Thoracic aorta endothelial cell (primary cell): ENCODE results near the gene NPHP3. TPM values are rescaled to one million over a fixed set of nuclear protein-coding genes. Genes with fewer than 3 reads are reported as not detected.

Experiments
- total RNA-seq: library from RNA; depleted of rRNA; stranded (reverse); fragments of >200 nt; gene quantifications from 2 replicates; pipeline ENCODE4 v1.2.3, GENCODE V29; 2012

NPHP3 gene, protein sequence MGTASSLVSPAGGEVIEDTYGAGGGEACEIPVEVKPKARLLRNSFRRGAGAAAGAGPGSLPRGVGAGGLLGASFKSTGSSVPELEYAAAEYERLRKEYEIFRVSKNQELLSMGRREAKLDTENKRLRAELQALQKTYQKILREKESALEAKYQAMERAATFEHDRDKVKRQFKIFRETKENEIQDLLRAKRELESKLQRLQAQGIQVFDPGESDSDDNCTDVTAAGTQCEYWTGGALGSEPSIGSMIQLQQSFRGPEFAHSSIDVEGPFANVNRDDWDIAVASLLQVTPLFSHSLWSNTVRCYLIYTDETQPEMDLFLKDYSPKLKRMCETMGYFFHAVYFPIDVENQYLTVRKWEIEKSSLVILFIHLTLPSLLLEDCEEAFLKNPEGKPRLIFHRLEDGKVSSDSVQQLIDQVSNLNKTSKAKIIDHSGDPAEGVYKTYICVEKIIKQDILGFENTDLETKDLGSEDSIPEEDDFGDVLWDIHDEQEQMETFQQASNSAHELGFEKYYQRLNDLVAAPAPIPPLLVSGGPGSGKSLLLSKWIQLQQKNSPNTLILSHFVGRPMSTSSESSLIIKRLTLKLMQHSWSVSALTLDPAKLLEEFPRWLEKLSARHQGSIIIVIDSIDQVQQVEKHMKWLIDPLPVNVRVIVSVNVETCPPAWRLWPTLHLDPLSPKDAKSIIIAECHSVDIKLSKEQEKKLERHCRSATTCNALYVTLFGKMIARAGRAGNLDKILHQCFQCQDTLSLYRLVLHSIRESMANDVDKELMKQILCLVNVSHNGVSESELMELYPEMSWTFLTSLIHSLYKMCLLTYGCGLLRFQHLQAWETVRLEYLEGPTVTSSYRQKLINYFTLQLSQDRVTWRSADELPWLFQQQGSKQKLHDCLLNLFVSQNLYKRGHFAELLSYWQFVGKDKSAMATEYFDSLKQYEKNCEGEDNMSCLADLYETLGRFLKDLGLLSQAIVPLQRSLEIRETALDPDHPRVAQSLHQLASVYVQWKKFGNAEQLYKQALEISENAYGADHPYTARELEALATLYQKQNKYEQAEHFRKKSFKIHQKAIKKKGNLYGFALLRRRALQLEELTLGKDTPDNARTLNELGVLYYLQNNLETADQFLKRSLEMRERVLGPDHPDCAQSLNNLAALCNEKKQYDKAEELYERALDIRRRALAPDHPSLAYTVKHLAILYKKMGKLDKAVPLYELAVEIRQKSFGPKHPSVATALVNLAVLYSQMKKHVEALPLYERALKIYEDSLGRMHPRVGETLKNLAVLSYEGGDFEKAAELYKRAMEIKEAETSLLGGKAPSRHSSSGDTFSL (N-terminal part only)
- 46.5 and 55.2 TPM in 2 replicates for total RNA-seq

DNA sequence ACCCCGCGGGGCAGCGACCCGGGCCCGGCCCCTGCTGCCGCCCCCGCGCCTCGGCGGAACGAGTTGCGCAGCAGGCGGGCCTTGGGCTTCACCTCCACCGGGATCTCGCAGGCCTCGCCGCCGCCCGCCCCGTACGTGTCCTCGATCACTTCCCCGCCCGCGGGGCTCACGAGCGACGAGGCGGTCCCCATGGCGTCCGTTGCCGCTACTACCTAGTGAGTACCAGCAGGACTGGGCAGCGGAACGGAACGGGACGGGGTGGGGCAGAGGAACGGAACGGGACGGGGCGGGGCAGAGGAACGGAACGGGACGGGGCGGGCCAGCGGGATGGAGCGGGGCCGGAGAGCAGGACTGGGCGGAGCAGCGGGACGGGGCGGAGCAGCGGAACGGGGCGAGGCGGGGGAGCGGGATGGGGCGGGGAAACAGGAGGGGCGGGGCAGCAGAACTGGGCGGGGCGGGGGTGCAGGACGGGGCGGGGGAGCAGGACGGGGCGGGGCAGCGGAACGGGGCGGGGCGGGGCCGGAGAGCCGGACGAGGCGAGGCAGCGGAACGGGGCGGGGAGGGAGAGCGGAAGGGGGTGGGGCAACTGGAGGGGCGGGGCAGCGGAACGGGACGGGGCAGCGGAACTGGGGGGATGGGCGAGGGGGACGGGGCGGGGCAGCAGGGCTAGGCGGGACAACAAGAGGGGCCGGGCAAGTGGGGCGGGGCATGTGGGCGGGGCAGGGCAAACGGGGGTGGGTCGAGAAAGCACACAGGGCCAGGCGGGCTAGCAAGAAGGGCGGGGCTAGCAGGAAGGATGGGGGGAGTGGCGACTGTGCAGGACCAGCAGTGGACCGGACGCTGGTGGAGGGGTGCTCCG lies at the start of gene NPHP3:
TSS of gene NPHP3 (minus strand) at position 245 of the 859 bp plus-strand sequence. CDS start at position 191, 54 bp downstream.

DNA sequence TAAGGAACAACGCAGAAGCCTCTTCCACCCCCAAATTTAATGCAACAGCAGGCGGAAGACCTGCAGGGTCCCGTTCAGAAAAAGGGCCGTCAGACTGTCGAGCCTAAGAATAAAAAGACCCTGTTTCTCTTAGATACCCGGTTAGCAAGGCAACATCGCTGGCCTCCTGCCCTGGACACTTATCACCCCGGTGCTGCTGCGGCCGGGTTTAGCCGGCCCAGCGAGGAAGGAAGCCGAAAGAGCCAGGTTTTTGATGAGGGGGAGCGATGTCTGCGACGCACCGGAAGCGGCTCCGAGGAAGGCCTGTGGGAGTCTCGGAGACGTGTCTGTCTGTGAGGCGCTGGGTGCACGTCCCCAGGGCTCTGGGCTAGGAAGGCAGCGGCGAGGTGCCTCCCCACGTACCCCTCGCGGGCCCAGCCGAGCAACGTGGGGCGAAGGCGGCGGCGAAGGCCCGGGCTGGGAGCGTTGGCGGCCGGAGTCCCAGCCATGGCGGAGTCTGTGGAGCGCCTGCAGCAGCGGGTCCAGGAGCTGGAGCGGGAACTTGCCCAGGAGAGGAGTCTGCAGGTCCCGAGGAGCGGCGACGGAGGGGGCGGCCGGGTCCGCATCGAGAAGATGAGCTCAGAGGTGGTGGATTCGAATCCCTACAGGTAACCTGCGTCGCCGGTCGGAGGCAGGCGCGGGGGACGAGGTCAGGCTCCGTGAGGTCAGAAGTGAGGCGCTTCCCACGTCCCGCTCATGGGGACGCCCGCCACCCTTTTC lies 62.0 kb downstream of the NPHP3 start, which contains the start of gene UBA5:
TSS of gene UBA5 (plus strand) at position 278 of the 759 bp plus-strand sequence. CDS start at position 487, 209 bp downstream.

DNA sequence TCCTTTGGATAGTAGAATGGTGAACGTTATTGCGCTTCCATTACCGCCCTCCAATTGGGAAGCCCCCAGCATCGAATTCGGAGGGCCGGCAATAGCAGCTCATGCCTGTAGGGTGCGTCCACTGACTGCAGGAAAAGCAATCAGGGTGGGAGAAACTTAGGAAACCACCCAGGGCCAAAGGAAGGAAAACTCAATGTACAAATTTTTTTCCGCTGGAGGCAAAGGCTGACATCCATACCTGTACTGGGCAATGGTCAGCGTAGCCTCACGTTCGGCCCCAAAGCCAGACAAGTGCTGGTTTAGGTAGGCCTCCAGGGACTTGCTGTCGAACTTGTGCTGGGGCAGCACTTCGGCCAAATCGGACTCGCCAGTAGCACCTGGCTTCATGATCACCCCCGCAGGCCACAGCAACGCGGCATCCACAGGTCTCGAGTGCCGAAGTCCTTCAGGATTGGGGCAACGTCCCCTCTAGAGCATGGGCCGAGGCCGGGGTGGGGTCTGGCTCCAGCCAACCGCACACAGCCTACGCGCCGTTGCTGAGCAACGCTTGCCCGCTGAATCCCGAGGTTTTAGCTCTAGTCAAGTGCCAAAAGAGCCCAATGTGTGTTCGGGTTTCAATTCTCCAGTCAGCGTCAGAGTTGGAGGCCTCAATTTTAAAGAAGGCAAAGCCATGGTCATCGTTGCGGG lies 62.7 kb downstream of the NPHP3 start, which contains the start of gene ACAD11:
TSS of gene ACAD11 (minus strand) at position 445 of the 687 bp plus-strand sequence. CDS start at position 387, 58 bp downstream.

Other genes starting within 250 kb of the NPHP3 start
- 1.0 and 4.0 TPM in 2 replicates for gene ACKR4, start 125.1 kb downstream of the NPHP3 start, total RNA-seq
- gene ACAD11, start 62.6 kb downstream of the NPHP3 start, total RNA-seq: 20.6 and 21.1 TPM in 2 replicates
- gene UBA5, start 62.1 kb downstream of the NPHP3 start, total RNA-seq: 36.8 and 49.1 TPM in 2 replicates